Measurements from ENCODE around the gene PURB.
"Not testable (repeated sequence)": the region's sequence is repeated elsewhere in the genome, so short reads cannot be mapped to it uniquely, and the experiment has no call there.

The PURB gene

GRCh38 chr7:44885394-44886317, at the start of gene PURB:
PURB (minus strand) TSS chr7:44885530; CDS start chr7:44885348, 182 bp downstream.
- Histone ChIP-seq H3K4me1 (ENCODE audit: insufficient read depth, poor library complexity, severe bottlenecking) (peaks cover 29% of the 10 kb centered on the region), H3K27ac (ENCODE audit: poor library complexity, severe bottlenecking) (peak within 1 kb of the TSS; percentile 94), H3K36me3 (ENCODE audit: low read depth) (peaks cover 36% of the 10 kb centered on the region), H3K4me3 (ENCODE audit: severe bottlenecking) (peak within 1 kb of the TSS; percentile 70), H3K9me3 (ENCODE audit: severe bottlenecking) (no peaks in the 10 kb centered on the region), H3K27me3 (ENCODE audit: insufficient read depth, poor library complexity, severe bottlenecking) (no peaks in the 10 kb centered on the region)
- ATAC-seq (ENCODE audit: low read depth) = peak; percentile 77
- peak; percentile 94 for DNase-seq (ENCODE audit: low spot score)
- TF ChIP-seq, protein P1, sequence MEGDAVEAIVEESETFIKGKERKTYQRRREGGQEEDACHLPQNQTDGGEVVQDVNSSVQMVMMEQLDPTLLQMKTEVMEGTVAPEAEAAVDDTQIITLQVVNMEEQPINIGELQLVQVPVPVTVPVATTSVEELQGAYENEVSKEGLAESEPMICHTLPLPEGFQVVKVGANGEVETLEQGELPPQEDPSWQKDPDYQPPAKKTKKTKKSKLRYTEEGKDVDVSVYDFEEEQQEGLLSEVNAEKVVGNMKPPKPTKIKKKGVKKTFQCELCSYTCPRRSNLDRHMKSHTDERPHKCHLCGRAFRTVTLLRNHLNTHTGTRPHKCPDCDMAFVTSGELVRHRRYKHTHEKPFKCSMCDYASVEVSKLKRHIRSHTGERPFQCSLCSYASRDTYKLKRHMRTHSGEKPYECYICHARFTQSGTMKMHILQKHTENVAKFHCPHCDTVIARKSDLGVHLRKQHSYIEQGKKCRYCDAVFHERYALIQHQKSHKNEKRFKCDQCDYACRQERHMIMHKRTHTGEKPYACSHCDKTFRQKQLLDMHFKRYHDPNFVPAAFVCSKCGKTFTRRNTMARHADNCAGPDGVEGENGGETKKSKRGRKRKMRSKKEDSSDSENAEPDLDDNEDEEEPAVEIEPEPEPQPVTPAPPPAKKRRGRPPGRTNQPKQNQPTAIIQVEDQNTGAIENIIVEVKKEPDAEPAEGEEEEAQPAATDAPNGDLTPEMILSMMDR (IDR thresholded peaks at IDR 0.05; ENCODE audit: poor library complexity, severe bottlenecking) = no peak

GRCh38 chr7:44935016-44935415, 49.7 kb upstream of the PURB start:
- Histone ChIP-seq H3K9me3 (ENCODE audit: severe bottlenecking) (no peaks in the 10 kb centered on the region), H3K27ac (ENCODE audit: poor library complexity, severe bottlenecking) (no peak overlapping the region), H3K36me3 (ENCODE audit: low read depth) (no peaks in the 10 kb centered on the region), H3K27me3 (ENCODE audit: insufficient read depth, poor library complexity, severe bottlenecking) (no peaks in the 10 kb centered on the region), H3K4me1 (ENCODE audit: insufficient read depth, poor library complexity, severe bottlenecking) (no peaks in the 10 kb centered on the region), H3K4me3 (ENCODE audit: severe bottlenecking) (no peak overlapping the region)
- TF ChIP-seq, protein P1 (IDR thresholded peaks at IDR 0.05; ENCODE audit: poor library complexity, severe bottlenecking) = no peak
- DNase-seq (ENCODE audit: low spot score) (no peak), ATAC-seq (ENCODE audit: low read depth) (no peak)

- not testable (repeated sequence) for H3K27ac ChIP-seq (ENCODE audit: poor library complexity, severe bottlenecking); H3K36me3 ChIP-seq (ENCODE audit: low read depth); ATAC-seq (ENCODE audit: low read depth); H3K4me1 ChIP-seq (ENCODE audit: insufficient read depth, poor library complexity, severe bottlenecking); H3K27me3 ChIP-seq (ENCODE audit: insufficient read depth, poor library complexity, severe bottlenecking); DNase-seq (ENCODE audit: low spot score); H3K9me3 ChIP-seq (ENCODE audit: severe bottlenecking); H3K4me3 ChIP-seq (ENCODE audit: severe bottlenecking)
These were observed 49.2 kb upstream of the PURB start for GRCh38 chr7:44934510-44934909.

GRCh38 chr7:44930921-44931320, 45.6 kb upstream of the PURB start:
- no peaks in the 10 kb centered on the region for H3K4me1 ChIP-seq (ENCODE audit: insufficient read depth, poor library complexity, severe bottlenecking)
- no peak overlapping the region for H3K27ac ChIP-seq (ENCODE audit: poor library complexity, severe bottlenecking)
- H3K27me3 ChIP-seq (ENCODE audit: insufficient read depth, poor library complexity, severe bottlenecking) = no peaks in the 10 kb centered on the region
- ATAC-seq (ENCODE audit: low read depth) (no peak), DNase-seq (ENCODE audit: low spot score) (no peak)
- no peaks in the 10 kb centered on the region for H3K36me3 ChIP-seq (ENCODE audit: low read depth)
- TF ChIP-seq, protein P1 (IDR thresholded peaks at IDR 0.05; ENCODE audit: poor library complexity, severe bottlenecking) = no peak
- no peak overlapping the region for H3K4me3 ChIP-seq (ENCODE audit: severe bottlenecking)
- no peaks in the 10 kb centered on the region for H3K9me3 ChIP-seq (ENCODE audit: severe bottlenecking)

DNA sequence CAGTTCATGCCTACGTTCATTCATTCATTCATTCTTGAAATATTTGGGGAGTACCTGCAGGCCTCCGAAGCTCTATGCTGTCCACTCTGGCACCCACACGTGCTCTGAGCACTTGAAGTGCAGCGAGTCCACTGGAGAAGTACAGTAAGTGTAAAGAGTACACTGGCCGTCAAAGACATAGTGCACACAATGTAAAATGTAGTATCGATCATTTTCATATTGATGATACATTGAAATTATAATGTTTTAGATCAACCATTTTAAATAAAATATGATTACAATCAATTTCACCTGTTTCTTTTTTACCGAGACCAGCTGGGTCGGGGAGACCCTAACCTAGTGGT, 37.0 kb upstream of the PURB start:
- TF ChIP-seq, protein P1 (IDR thresholded peaks at IDR 0.05; ENCODE audit: poor library complexity, severe bottlenecking) = peak; percentile 56
- DNase-seq (ENCODE audit: low spot score) = no peak
- Histone ChIP-seq H3K4me3 (ENCODE audit: severe bottlenecking) (no peak overlapping the region), H3K9me3 (ENCODE audit: severe bottlenecking) (no peaks in the 10 kb centered on the region), H3K36me3 (ENCODE audit: low read depth) (no peaks in the 10 kb centered on the region), H3K4me1 (ENCODE audit: insufficient read depth, poor library complexity, severe bottlenecking) (no peaks in the 10 kb centered on the region), H3K27ac (ENCODE audit: poor library complexity, severe bottlenecking) (no peak overlapping the region), H3K27me3 (ENCODE audit: insufficient read depth, poor library complexity, severe bottlenecking) (no peaks in the 10 kb centered on the region)
- no peak for ATAC-seq (ENCODE audit: low read depth)
